Pancreas (tissue), 10 donors: ENCODE results near the gene UBA3. TPM values are rescaled to one million over a fixed set of nuclear protein-coding genes. Genes with fewer than 3 reads are reported as not detected.

Source experiments
- ATAC-seq, 4 donors: fragments of 200-7000 bp; cut with Tn5 transposase; one replicate each; pipeline versions ENCODE4 v1.8.0 to v1.9.1; 2020; ENCODE audit warnings: mild to moderate bottlenecking in 4 of 4, moderate library complexity in 4 of 4
- DNase-seq, 6 donors: peaks; one replicate each; pipeline ENCODE4 v3.0.0-alpha.2; 2020
- FAIRE-seq: peaks from 2 replicates; lab custom pipeline; 2012; peaks lifted over from hg19 to GRCh38; lab: Jason Lieb, UNC
- H3K27ac ChIP-seq, 4 donors: fragments of 200-600 bp; sonication (generic); 1 replicate in 3 of 4; 2 replicates in 1 of 4; pipeline versions ENCODE4 v1.5.0 to v1.8.0; 2020
- H3K27me3 ChIP-seq, 4 donors: fragments of 200-600 bp; one replicate each; pipeline ENCODE4 v1.8.0; 2021
- H3K36me3 ChIP-seq, 3 donors: fragments of 200-600 bp; sonication (generic) in 1 of 3; one replicate each; pipeline versions ENCODE4 v1.5.0 to v1.8.0; 2020 to 2021
- H3K4me1 ChIP-seq, 3 donors: fragments of 200-600 bp; one replicate each; pipeline ENCODE4 v1.8.0; 2021
- H3K4me3 ChIP-seq, 4 donors: fragments of 200-600 bp; sonication (generic) in 2 of 4; one replicate each; pipeline versions ENCODE4 v1.5.0 to v1.8.0; 2020 to 2021
- H3K9me3 ChIP-seq, 4 donors: fragments of 200-600 bp; one replicate each; pipeline ENCODE4 v1.8.0; 2021
- CTCF ChIP-seq, 4 donors: fragments of 200-600 bp; sonication (generic) in 3 of 4; IDR thresholded peaks; one replicate each; pipeline versions ENCODE4 v1.5.0 to v1.8.0; 2021; ENCODE audit warnings: antibody characterized with exemption in 4 of 4
- WGBS, 2 donors: extraction: QIAGEN DNeasy Blood & Tissue Kit; methylation state at CpG; one replicate each; pipeline ENCODE4 v1.1.7; 2013; 5-methylcytosine and 5-hydroxymethylcytosine counted together
- intact Hi-C, 3 donors: fragments of 100-400 bp; cut with DNase I; formaldehyde crosslinking; loops; one replicate each; pipeline versions ENCODE4 v1.11.1 to v1.14.2; 2022
- polyA plus RNA-seq, 2 donors: library from polyadenylated mRNA; stranded (reverse); fragments of 200-250 nt; gene quantifications; one replicate each; pipeline ENCODE4 v1.2.3, GENCODE V29; 2013
- total RNA-seq, 6 donors: library from RNA; stranded (reverse); fragmentation: NEBNext Ultra II Directional in 4 of 6; extraction: Animal tissue kit (Norgen Biotek cat#: 25700) in 4 of 6; gene quantifications; one replicate each; pipeline versions ENCODE4 v1.2.1 to v1.2.4, GENCODE V29; 2021 to 2023
- donor health status: healthy with polysubstance abuse.
- donor health status: DM: no; HTN: no; CAD: no; lungs with moderate emphysema.
- donor health status: DM: no; HTN: no; CAD: no.
- donor health status: control.
- donor health status: control.
- donor health status: Bipolar disorder and iron deficiency.
- donor health status: DM: yes; HTN: yes; CAD: no.
- donor health status: DM: no; HTN: no; CAD: no.
- donor health status: DM: no; HTN: no; CAD: no.
- donor health status: DM: yes; HTN: yes; CAD: no.

Gene UBA3
- total and polyA plus RNA-seq, 8 donors = 11.7 to 32.9 (median 17.1) TPM

- intact Hi-C loops = no loop called here
- TF ChIP-seq CTCF (IDR thresholded peaks at IDR 0.05) = no peak
- Histone ChIP-seq H3K27ac (peak overlapping the region in 2 of 4 donors; percentile 61 to 69), H3K9me3 (no peaks in the 10 kb centered on the region), H3K4me3 (no peak overlapping the region), H3K4me1 (peaks cover 27 to 93% (median 69%) of the 10 kb centered on the region in 3 donors), H3K36me3 (no peaks in the 10 kb centered on the region), H3K27me3 (no peaks in the 10 kb centered on the region)
- 32 to 35% methylated on average over 4 of the region's 4 CpGs for WGBS, 2 donors
- FAIRE-seq (no peak), ATAC-seq (peak in 3 of 4 donors; percentile 16 to 38 (median 24)), DNase-seq (no peak)
Measured at GRCh38 chr3:69092030-69092516, 11.9 kb upstream of the UBA3 start.

DNA sequence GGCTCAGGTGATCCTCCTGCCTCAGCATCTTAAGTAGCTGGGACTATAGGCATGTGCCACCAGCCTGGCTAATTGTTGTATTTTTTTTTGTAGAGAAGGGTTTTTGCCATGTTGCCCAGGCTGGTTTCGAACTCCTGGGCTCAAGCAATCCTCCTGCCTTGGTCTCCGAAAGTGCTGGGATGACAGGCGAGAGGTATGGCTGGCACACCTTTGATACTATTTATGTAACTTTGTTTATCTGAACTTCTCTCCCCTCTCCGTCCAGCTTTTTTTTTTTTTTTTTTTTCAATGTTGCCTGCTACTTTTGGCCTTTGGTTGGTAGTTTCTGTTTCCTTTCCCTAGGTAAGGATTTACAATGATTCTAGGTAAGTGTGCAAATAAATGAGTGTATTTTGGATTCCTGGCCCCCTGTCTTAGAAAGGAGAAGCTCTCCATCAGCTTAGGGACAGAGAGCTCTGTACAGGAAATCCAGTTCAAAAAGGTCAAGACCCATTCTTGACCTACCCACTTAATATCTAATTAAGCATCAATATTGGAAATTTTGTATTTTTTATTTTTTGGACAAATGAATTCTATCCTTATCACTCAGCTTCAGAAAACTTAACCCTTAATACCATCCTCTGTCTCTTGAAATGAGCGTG is 11.3 kb upstream of the UBA3 start:
- intact Hi-C loops = no loop called here
- H3K27ac ChIP-seq = peak overlapping the region in 2 of 4 donors; percentile 61 to 69
- no peaks in the 10 kb centered on the region for H3K27me3 ChIP-seq
- TF ChIP-seq CTCF (IDR thresholded peaks at IDR 0.05) = no peak
- DNase-seq = no peak
- H3K36me3 ChIP-seq = no peaks in the 10 kb centered on the region
- H3K4me1 ChIP-seq = peaks cover 28 to 92% (median 74%) of the 10 kb centered on the region in 3 donors
- 47 to 52% methylated on average over 5 of the region's 5 CpGs for WGBS, 2 donors
- ATAC-seq = no peak
- H3K4me3 ChIP-seq = no peak overlapping the region
- no peak for FAIRE-seq
- no peaks in the 10 kb centered on the region for H3K9me3 ChIP-seq

DNA sequence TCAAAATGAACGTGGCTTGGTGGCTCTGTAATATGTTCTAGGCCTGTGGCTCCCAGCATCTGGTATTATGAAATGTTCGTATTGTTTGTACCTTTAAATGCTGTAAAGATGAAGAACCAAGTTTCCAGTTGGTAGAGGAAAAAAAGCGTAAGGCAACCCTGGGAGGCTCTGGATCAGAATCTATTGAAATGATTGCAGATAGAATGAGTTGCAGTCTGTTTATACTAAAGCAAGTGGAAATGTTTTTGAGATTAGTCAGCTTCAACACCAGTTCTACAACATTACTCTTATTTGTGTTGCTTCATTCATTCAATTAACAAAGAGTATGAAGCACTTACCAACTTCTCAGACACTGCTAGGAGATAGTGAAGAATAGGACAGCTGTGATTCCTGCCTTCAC is 9.9 kb upstream of the UBA3 start:
- TF ChIP-seq CTCF (IDR thresholded peaks at IDR 0.05) = no peak
- Histone ChIP-seq H3K36me3 (no peaks in the 10 kb centered on the region), H3K27me3 (no peaks in the 10 kb centered on the region), H3K4me3 (no peak overlapping the region), H3K9me3 (no peaks in the 10 kb centered on the region), H3K4me1 (peaks cover 20 to 79% (median 72%) of the 10 kb centered on the region in 3 donors), H3K27ac (peak overlapping the region in 2 of 4 donors; percentile 1 to 44)
- no peak for ATAC-seq
- WGBS, 2 donors = 39 to 55% methylated on average over 3 of the region's 3 CpGs
- FAIRE-seq = no peak
- no peak for DNase-seq
- intact Hi-C loops = no loop called here

DNA sequence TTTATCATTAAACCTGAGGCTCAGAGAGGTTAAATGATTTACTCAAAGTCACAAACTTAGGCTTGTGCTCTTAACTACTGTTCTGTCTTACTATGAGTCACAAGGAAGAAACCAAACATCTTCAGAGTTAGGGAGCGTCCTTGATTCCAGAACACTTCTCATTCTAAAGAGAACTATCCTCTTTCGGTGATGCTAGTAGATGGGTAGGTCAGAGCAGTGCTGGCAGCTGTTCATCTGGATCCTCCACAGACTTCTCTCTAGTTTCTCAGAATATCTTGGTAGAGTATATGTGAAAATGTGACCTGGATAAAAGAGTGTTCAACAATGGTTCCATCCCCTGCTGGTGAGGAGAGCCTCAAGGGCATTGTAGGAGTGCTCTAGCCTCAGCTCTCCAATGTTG is 7.9 kb upstream of the UBA3 start:
- peak; percentile 59 for FAIRE-seq
- 61 to 74% methylated on average over 2 of the region's 2 CpGs for WGBS, 2 donors

More for the DNA sequence above, 7.9 kb upstream of the UBA3 start:
- Histone ChIP-seq H3K36me3 (no peaks in the 10 kb centered on the region), H3K4me3 (no peak overlapping the region), H3K4me1 (peaks cover 19 to 70% (median 67%) of the 10 kb centered on the region in 3 donors), H3K9me3 (no peaks in the 10 kb centered on the region), H3K27me3 (no peaks in the 10 kb centered on the region), H3K27ac (no peak overlapping the region)
- no peak for DNase-seq
- intact Hi-C loops = no loop called here
- no peak for ATAC-seq
- no peak for TF ChIP-seq CTCF (IDR thresholded peaks at IDR 0.05)
